ENCODE data around the gene STIL.
A peak's percentile ranks its signal among the peaks of the same experiment; 100 is the strongest.

The STIL gene

GRCh38 chr1:47232187-47232874 lies 81.6 kb downstream of the STIL start, which contains the start of gene TAL1:
TAL1 (minus strand) TSS chr1:47232225; CDS start chr1:47225888, 6,337 bp downstream.
- DNase-seq, result peak in 1 of 2 experiments; percentile 27

GRCh38 chr1:47231301-47232186 lies 82.4 kb downstream of the STIL start:
- peak in 1 of 2 experiments; percentile 60 for DNase-seq

GRCh38 chr1:47230692-47231300 lies 83.2 kb downstream of the STIL start:
- peak in 1 of 2 experiments; percentile 52 for DNase-seq

- DNase-seq, result no peak
These were observed 83.9 kb downstream of the STIL start for GRCh38 chr1:47229886-47230691.

GRCh38 chr1:47229031-47229885 lies 84.7 kb downstream of the STIL start:
- DNase-seq, result peak in 1 of 2 experiments; percentile 13

GRCh38 chr1:47228644-47229030 lies 85.3 kb downstream of the STIL start:
- no peak for DNase-seq

- no peak for DNase-seq
These were observed 86.4 kb downstream of the STIL start for GRCh38 chr1:47227341-47228232.

- no peak for DNase-seq
These were observed 87.1 kb downstream of the STIL start for GRCh38 chr1:47226839-47227215.

- DNase-seq, result no peak
These were observed 87.7 kb downstream of the STIL start for GRCh38 chr1:47226121-47226838.

- DNase-seq, result peak in 1 of 2 experiments; percentile 26
These were observed 88.4 kb downstream of the STIL start for GRCh38 chr1:47225430-47226100.

- peak in 1 of 2 experiments; percentile 19 for DNase-seq
These were observed 89.1 kb downstream of the STIL start for GRCh38 chr1:47224676-47225399.

GRCh38 chr1:47223921-47224675 lies 89.8 kb downstream of the STIL start:
- no peak for DNase-seq

- no peak for DNase-seq
These were observed 90.6 kb downstream of the STIL start for GRCh38 chr1:47223174-47223920.

- no peak for DNase-seq
These were observed 91.5 kb downstream of the STIL start for GRCh38 chr1:47222476-47222875.

GRCh38 chr1:47219590-47220220 lies 94.2 kb downstream of the STIL start:
- DNase-seq, result no peak

- no peak for DNase-seq
These were observed 94.9 kb downstream of the STIL start for GRCh38 chr1:47219001-47219400.
